Measurements from ENCODE around the gene MLXIP. TPM values are rescaled to one million over a fixed set of nuclear protein-coding genes. Genes with fewer than 3 reads are reported as not detected.
"Not testable (repeated sequence)": the region's sequence is repeated elsewhere in the genome, so short reads cannot be mapped to it uniquely, and the experiment has no call there.

The MLXIP gene
- total RNA-seq, 2 donors from 2014 or later, result 28.4 to 48.6 TPM

DNA sequence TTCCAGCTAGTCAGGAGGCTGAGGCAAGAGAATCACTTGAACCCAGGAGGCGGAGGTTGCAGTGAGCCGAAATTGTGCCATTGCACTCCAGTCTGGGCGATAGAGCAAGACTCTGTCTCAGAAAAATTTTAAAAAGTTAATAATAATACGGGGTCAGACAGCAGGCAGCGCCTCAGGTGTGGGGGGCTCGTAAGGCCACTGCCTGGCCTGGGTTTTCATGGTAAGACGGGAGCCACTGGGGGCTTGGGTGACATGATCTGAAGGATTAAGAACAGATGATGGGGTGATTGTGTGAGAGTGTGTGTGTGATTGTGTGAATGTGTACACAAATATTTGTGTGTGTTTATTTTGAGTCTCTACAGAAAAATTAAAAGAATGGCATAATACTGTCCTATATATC is 33.3 kb upstream of the MLXIP start:
- Mint-ChIP-seq H3K9me3 (no peaks in the 10 kb centered on the region), H3K27me3 (no peaks in the 10 kb centered on the region), H3K36me3 (no peaks in the 10 kb centered on the region), H3K4me3 (no peak overlapping the region), H3K4me1 (ENCODE audit: low read depth in 2 of 2) (no peaks in the 10 kb centered on the region), H3K27ac (no peak overlapping the region)
- peak; percentile 22 for DNase-seq (ENCODE audit: low spot score)
- no peak for ATAC-seq

DNA sequence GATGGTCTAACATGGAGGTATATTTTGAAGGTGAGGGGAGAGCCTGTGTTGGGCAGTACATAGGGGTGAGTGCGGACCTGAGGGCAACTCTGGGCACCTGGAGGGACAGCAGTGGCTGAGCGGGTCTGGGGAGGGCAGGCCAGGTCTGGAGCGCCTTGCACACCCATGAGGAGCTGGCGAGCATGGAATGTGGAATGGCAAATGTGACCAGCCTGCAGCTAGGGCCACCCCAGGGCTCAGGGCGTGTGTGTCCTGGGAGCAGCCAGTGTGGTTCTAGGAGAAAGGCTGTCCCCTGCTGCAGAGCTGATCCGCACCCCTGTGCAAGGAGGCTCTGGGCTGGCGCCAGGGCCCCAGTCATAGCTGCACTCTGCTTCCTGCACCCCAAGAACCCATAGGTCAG is 32.4 kb upstream of the MLXIP start:
- no peaks in the 10 kb centered on the region for H3K36me3 Mint-ChIP-seq
- no peaks in the 10 kb centered on the region for H3K27me3 Mint-ChIP-seq
- no peak overlapping the region for H3K27ac Mint-ChIP-seq
- ATAC-seq (peak in 1 of 2 donors; percentile 28), DNase-seq (ENCODE audit: low spot score) (peak; percentile 16)
- no peak overlapping the region for H3K4me3 Mint-ChIP-seq
- H3K9me3 Mint-ChIP-seq, result no peaks in the 10 kb centered on the region
- no peaks in the 10 kb centered on the region for H3K4me1 Mint-ChIP-seq (ENCODE audit: low read depth in 2 of 2)

DNA sequence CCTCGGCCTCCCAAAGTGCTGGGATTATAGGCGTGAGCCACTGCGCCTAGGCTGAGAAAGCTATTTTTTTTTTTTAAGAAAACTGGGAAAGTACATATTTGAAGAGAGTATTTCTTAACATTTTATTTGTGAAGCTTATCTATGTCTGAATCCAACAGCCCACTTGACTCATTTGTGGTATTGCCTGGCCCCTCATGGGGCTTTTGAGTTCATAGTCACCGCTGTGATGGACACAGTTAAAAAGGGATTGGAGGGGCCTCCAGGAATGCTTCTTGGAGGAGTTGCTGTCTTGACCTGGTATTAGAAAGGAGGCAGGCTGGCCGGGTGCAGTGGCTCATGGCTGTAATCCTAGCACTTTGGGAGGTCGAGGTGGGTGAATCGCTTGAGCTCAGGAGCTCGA is 30.4 kb upstream of the MLXIP start:
- Mint-ChIP-seq H3K4me3 (no peak overlapping the region), H3K27me3 (no peaks in the 10 kb centered on the region), H3K4me1 (ENCODE audit: low read depth in 2 of 2) (no peaks in the 10 kb centered on the region), H3K36me3 (no peaks in the 10 kb centered on the region), H3K9me3 (no peaks in the 10 kb centered on the region), H3K27ac (no peak overlapping the region)
- ATAC-seq (no peak), DNase-seq (ENCODE audit: low spot score) (no peak)

DNA sequence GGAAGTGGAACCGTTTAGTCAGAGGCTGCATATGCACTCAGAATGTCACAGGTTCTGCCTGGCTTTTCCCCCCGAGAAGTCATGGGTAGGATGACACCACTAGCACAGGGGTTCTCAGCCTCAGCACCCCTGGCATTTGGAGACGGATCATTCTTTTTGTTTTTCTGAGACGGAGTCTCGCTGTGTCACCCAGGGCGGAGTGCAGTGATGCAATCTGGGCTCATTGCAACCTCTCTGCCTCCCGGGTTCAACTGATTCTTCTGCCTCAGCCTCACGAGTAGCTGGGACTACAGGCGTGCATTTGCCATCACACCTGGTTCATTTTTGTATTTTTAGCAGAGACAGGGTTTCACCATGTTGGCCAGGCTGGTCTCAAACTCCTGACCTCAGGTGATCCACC is 28.7 kb upstream of the MLXIP start:
- no peaks in the 10 kb centered on the region for H3K27me3 Mint-ChIP-seq
- no peaks in the 10 kb centered on the region for H3K9me3 Mint-ChIP-seq
- DNase-seq (ENCODE audit: low spot score) (no peak), ATAC-seq (no peak)
- no peaks in the 10 kb centered on the region for H3K36me3 Mint-ChIP-seq
- H3K4me3 Mint-ChIP-seq, result no peak overlapping the region
- no peak overlapping the region for H3K27ac Mint-ChIP-seq
- no peaks in the 10 kb centered on the region for H3K4me1 Mint-ChIP-seq (ENCODE audit: low read depth in 2 of 2)

DNA sequence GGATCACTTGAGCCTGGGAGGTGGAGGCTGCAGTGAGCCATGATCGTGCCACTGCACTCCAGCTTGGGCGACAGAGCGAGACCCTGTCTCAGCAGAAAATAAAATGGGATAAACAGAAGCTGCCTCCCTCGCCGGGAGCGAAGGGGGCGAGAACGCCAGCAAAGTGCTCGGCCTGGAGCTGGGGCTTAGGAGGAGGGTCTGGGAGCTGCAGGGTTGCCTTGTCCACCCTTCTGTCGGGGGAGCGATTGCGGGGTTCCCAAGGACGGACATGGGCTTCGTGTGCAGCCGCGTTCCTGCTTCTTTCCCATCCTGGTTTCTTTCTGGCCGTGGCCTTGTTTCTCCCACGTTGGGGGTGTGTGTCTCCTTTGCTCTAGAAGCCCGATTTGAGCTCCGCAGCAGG is 27.9 kb upstream of the MLXIP start:
- DNase-seq (ENCODE audit: low spot score) (no peak), ATAC-seq (no peak)
- Mint-ChIP-seq H3K36me3 (no peaks in the 10 kb centered on the region), H3K4me1 (ENCODE audit: low read depth in 2 of 2) (no peaks in the 10 kb centered on the region), H3K4me3 (no peak overlapping the region), H3K27me3 (no peaks in the 10 kb centered on the region), H3K9me3 (no peaks in the 10 kb centered on the region), H3K27ac (no peak overlapping the region)

DNA sequence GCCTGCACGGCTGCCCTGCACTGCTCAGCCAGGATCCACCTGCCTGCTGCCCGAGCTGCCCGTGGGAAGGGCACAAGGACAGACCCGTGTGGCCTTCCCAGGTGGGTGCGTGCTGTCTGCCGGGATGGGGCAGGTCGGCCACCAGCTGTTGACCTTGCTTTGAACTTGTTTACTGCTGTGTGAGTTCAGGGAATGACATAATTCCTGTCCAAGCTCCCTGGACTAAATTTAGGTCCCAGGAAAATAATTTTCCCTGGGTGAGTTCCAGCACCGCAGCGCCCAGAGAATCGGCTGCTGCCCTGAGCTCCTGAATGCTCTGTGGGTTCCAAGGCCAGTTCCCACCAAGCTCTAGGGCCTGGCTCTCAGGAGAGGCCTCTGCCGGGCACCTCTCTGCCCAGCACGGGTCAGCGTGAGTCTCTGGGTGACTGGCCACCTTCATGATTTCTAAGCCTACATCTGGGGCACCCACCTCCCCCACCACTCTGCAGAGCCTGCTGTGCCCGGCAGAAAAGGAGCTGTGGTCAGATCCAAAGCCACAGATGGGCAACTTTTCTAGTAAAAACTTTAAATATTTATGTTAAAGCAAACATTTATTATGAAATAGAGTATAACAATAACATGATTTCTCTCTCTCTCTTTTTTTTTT is 27.2 kb upstream of the MLXIP start:
- Mint-ChIP-seq H3K4me1 (ENCODE audit: low read depth in 2 of 2) (no peaks in the 10 kb centered on the region), H3K36me3 (no peaks in the 10 kb centered on the region)

DNA sequence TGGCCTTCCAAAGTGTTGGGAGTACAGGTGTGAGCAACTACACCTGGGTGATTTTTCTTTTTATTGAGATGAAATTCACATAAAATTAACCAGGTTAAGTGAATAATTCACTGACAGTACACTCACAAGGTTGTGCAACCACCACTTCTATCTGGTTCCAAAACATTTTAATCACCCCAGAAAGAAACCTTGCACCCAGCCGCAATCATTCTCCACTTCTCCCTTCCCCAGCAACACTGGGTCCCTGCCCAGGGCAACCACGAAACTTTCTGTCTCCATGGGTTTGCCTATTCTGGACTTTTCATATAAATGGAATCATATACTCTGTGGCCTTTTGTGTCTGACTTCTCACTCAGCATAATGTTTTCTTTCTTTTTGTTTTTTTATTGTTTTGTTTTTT is 26.3 kb upstream of the MLXIP start:
- no peak overlapping the region for H3K4me3 Mint-ChIP-seq
- H3K36me3 Mint-ChIP-seq, result no peaks in the 10 kb centered on the region
- no peak overlapping the region for H3K27ac Mint-ChIP-seq
- no peak for DNase-seq (ENCODE audit: low spot score)
- no peaks in the 10 kb centered on the region for H3K27me3 Mint-ChIP-seq
- H3K4me1 Mint-ChIP-seq (ENCODE audit: low read depth in 2 of 2), result no peaks in the 10 kb centered on the region
- no peak for ATAC-seq
- no peaks in the 10 kb centered on the region for H3K9me3 Mint-ChIP-seq

More for the DNA sequence above, 27.2 kb upstream of the MLXIP start:
- Mint-ChIP-seq H3K9me3 (no peaks in the 10 kb centered on the region), H3K27me3 (no peaks in the 10 kb centered on the region), H3K4me3 (no peak overlapping the region), H3K27ac (no peak overlapping the region)
- ATAC-seq (no peak), DNase-seq (ENCODE audit: low spot score) (no peak)

DNA sequence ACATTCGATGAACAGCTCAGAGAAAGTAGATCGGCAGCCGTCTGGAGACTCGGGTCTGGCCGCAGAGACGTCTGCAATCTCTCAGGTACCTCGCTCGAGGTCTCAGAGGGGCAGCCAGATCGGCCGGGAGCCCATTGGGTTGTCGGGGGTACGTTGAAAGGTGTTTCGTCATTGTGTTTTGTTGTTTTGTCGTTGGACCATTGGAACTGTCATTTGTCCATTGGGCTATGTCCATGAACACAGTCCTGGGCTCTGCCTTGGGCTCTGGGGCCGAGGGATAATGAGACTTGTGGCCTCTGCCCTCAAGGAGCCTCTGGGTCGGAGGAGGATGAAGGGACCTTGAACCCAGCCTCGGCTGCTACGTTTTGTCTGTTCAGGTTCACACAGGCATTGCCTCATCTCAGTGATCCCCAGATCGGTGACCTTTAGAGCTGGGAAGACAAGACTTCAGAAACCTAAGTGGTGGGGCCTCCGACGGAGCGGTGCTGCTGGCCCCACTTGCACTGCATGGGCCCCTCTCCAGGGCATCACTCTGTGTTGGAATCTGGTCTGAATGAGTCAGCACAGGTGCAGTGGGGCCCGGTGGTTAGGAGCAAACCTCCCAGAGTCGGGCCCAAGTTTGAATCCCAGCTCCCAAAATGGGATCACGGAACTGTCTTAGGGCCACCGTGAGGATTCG is 23.6 kb upstream of the MLXIP start:
- Mint-ChIP-seq H3K4me3 (no peak overlapping the region), H3K27ac (no peak overlapping the region), H3K27me3 (no peaks in the 10 kb centered on the region), H3K36me3 (no peaks in the 10 kb centered on the region), H3K9me3 (no peaks in the 10 kb centered on the region), H3K4me1 (ENCODE audit: low read depth in 2 of 2) (no peaks in the 10 kb centered on the region)
- ATAC-seq, result no peak
- no peak for DNase-seq (ENCODE audit: low spot score)

DNA sequence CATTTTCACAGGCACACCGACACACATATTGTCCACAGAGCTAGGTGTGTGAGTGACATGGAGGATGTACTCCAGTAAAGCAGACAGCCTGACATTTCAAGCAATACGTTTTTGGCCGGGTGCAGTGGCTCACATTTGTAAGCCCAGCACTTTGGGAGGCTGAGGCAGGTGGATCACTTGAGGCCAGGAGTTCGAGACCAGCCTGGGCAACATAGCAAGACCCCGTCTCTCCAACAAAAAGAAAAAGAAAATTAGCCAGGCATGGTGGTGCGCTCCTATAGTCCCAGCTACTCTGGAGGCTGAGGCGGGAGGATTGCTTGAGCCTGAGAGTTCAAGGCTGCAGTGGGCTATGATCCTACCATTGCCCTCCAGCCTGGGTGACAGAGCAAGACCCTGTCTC is 22.1 kb upstream of the MLXIP start:
- H3K4me3 Mint-ChIP-seq; DNase-seq (ENCODE audit: low spot score); H3K4me1 Mint-ChIP-seq (ENCODE audit: low read depth in 2 of 2); H3K27me3 Mint-ChIP-seq; H3K27ac Mint-ChIP-seq; H3K9me3 Mint-ChIP-seq; H3K36me3 Mint-ChIP-seq; ATAC-seq: not testable (repeated sequence)

DNA sequence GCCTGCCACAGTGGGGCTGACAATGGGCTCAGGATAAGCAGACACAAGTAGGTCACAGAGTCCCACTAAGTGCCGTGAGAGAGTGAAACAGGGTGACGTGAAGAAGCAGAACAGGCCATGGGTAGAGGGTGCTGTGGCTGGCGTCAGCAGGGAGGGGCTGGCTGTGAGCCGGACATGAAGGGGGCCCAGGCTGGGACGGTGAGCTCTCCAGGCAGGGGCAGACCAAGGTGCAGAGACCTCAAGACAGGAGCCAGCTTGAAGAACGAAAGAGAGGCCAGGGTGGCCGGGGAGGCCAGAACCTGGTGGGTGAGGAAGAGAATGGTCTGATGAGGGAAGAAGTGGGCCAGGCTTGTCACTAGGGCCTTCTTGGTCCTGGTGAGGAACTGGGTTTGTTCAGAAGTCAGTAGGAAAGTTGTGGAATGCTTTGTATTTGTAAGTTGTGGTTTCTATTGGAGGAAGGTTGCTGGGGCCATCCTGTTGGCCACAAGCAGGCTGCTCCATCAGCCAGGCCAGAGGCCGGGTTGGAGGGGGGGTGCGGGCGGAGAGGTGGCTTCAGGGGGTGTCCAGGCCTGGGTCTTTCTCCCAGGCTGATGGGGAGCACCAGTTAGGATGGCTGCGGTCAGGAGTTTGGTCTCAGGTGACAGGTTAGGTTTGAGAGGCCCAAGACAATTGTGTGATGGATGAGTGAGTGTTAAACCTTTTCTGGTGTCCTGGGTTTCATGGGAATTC is 21.4 kb upstream of the MLXIP start:
- Mint-ChIP-seq H3K9me3 (no peaks in the 10 kb centered on the region), H3K4me1 (ENCODE audit: low read depth in 2 of 2) (no peaks in the 10 kb centered on the region), H3K27ac (no peak overlapping the region), H3K36me3 (no peaks in the 10 kb centered on the region), H3K27me3 (no peaks in the 10 kb centered on the region), H3K4me3 (no peak overlapping the region)
- ATAC-seq (no peak), DNase-seq (ENCODE audit: low spot score) (no peak)

DNA sequence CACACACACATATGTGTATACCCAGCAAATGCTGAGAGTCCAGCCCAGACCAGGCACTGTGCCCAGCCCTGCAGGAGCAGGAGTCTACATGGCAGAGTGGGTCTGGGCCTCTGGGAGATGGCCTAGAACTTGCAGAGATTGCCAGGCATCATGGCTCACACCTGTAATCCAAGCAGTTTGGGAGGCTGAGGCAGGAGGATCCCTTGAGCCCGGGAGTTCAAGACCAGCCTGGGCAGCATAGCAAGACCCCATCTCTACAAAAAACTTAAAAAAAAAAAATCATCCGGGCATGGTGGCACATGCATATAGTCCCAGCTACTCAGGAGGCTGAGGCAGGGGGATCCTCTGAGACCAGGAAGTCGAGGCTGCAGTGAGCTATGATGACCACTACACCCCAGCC is 20.8 kb upstream of the MLXIP start:
- H3K36me3 Mint-ChIP-seq, result no peaks in the 10 kb centered on the region
- no peak for DNase-seq (ENCODE audit: low spot score)
- H3K4me3 Mint-ChIP-seq, result no peak overlapping the region
- no peaks in the 10 kb centered on the region for H3K9me3 Mint-ChIP-seq
- no peak for ATAC-seq
- no peaks in the 10 kb centered on the region for H3K27me3 Mint-ChIP-seq
- H3K27ac Mint-ChIP-seq, result no peak overlapping the region
- H3K4me1 Mint-ChIP-seq (ENCODE audit: low read depth in 2 of 2), result no peaks in the 10 kb centered on the region

DNA sequence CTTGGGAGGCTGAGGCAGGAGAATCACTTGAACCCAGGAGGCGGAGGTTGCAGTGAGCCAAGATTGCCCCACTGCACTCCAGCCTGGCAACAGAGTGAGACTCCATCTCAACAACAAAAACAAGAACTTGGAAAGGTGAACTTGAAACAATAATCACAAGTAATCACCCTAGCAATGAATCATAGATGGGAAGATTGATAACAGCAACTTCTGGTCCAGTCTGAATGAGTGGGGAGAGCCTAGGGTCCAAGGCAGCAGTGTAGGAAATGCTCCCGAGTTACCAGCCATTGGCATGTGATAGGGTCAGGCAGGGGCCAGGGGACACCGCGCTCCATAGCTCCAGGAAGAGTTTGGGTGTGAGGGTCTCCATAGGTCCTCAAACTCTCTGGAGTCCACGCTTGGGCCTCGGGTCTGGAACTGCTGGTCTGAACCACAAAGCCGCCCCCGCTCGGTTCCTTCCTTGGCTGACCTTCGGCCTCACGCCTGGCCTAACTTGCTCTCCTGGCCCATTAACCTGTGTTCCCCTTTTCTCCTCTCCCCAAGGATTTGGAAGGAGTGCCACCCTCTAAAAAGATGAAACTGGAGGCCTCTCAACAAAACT is 19.9 kb upstream of the MLXIP start:
- Mint-ChIP-seq H3K4me3 (no peak overlapping the region), H3K27ac (no peak overlapping the region), H3K9me3 (no peaks in the 10 kb centered on the region), H3K4me1 (ENCODE audit: low read depth in 2 of 2) (peaks cover 0 to 4% of the 10 kb centered on the region in 2 donors), H3K36me3 (no peaks in the 10 kb centered on the region), H3K27me3 (no peaks in the 10 kb centered on the region)
- DNase-seq (ENCODE audit: low spot score), result no peak
- ATAC-seq, result no peak

DNA sequence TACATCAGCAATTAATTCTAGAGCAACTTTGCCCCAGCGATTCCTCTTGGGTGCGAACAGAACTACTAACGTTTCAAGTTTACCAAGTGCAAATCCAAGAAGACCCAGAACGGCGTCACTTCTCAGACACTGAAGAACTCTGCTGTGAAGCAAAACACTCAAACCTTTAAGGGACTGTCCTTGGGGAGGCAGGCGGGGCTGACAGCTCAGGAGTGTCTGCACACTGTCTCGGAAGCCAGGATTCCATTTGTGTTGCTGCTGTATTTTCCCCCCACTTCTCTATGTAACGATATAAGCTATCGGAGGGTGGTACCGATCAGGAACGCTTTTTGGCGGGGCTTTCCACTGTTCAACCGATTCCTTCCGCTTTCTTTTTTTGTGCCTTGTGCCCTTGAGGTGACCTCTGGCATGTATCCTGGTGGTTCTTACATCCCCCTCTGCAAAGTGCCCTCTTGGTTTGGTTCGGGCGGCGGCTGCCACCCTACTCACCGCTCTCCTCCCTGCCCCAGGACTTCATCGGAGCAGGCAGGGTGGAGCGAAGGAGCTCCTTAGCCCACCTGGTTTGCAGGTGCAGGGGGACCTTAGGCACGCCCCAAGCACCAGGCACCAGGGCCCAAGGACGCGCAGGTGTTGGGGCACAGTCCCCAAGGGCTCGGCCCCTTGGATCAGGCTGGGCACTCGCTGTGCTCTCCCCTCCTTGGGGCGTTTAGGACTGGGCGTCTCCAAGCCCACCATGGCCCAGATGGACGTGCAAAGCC is 19.2 kb upstream of the MLXIP start:
- H3K27ac Mint-ChIP-seq, result no peak overlapping the region
- no peak for ATAC-seq
- H3K36me3 Mint-ChIP-seq, result no peaks in the 10 kb centered on the region
- H3K4me3 Mint-ChIP-seq, result no peak overlapping the region
- H3K27me3 Mint-ChIP-seq, result no peaks in the 10 kb centered on the region
- no peak for DNase-seq (ENCODE audit: low spot score)
- H3K4me1 Mint-ChIP-seq (ENCODE audit: low read depth in 2 of 2), result peaks cover 0 to 4% of the 10 kb centered on the region in 2 donors
- H3K9me3 Mint-ChIP-seq, result no peaks in the 10 kb centered on the region
